Measurements from ENCODE around the gene IMP4.

Gene IMP4

DNA sequence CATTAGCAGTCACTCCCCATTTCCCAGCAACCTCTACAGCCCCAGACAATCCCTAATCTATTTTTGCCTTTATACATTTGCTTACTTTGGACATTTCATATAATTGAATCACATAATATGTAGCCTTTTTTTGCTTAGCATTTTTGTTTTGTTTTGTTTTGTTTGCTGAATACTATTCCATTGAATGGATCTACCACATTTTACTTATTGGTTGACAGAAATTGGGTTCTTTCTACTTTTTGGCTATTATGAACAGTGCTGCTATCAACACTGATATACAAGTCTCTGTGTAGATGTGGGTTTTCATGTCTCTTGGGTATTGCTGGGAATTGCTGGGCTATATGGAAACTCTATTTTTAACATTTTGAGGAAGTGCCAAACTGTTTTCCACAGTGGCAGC is 20.8 kb downstream of the IMP4 start:
- no peak for DNase-seq (ENCODE audit: low read depth, low spot score)
- H3K4me3 ChIP-seq (ENCODE audit: low read depth, low read length) = no peak overlapping the region
- TF ChIP-seq, protein P1, sequence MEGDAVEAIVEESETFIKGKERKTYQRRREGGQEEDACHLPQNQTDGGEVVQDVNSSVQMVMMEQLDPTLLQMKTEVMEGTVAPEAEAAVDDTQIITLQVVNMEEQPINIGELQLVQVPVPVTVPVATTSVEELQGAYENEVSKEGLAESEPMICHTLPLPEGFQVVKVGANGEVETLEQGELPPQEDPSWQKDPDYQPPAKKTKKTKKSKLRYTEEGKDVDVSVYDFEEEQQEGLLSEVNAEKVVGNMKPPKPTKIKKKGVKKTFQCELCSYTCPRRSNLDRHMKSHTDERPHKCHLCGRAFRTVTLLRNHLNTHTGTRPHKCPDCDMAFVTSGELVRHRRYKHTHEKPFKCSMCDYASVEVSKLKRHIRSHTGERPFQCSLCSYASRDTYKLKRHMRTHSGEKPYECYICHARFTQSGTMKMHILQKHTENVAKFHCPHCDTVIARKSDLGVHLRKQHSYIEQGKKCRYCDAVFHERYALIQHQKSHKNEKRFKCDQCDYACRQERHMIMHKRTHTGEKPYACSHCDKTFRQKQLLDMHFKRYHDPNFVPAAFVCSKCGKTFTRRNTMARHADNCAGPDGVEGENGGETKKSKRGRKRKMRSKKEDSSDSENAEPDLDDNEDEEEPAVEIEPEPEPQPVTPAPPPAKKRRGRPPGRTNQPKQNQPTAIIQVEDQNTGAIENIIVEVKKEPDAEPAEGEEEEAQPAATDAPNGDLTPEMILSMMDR (IDR thresholded peaks at IDR 0.05; ENCODE audit: low read depth, low read length) = no peak
- in situ Hi-C loops (cut with HindIII; ENCODE audit: low sequenced_read_pairs) = no loop called here

DNA sequence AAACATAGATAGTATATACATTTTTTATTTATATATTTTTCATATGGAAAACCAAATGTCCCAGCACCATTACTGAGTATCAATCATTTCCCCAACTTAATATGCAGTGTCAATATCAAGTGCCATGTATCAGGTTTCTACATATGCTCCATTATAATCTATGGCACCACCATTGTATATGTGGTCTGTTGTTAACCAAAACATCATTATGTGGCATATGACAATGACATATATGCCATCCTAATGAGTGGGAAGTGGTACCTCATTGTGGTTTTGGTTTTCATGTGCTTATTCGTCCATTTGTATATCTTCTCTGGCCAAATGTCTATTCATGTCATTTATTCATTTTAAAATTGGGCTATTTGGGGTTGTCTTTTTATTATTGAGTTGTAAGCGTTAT is 22.4 kb downstream of the IMP4 start:
- in situ Hi-C loops (cut with HindIII; ENCODE audit: low sequenced_read_pairs) = no loop called here
- H3K4me3 ChIP-seq (ENCODE audit: low read depth, low read length) = no peak overlapping the region
- DNase-seq (ENCODE audit: low read depth, low spot score) = no peak
- TF ChIP-seq, protein P1 (IDR thresholded peaks at IDR 0.05; ENCODE audit: low read depth, low read length) = no peak

DNA sequence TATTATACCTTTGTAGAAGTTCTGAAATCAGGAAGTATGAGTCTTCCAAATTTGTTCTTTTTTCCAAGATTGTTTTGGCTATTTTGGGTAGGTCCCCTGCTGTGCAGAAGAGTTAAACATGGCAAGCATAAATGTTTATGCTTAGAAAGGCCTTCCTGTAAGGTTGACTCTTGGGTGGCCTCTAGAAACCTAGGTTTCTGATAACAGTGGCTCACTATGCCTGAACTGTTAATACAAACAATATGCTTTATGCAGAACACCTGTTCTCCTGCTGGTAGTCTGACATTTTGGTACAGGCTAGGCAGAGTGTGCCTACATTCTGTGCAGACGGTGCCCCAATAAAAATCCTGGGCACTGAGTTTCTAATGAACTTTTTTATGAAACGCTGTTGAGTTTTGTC is 23.3 kb downstream of the IMP4 start:
- TF ChIP-seq, protein P1 (IDR thresholded peaks at IDR 0.05; ENCODE audit: low read depth, low read length) = no peak
- H3K4me3 ChIP-seq (ENCODE audit: low read depth, low read length) = no peak overlapping the region
- no peak for DNase-seq (ENCODE audit: low read depth, low spot score)
- in situ Hi-C loops (cut with HindIII; ENCODE audit: low sequenced_read_pairs) = no loop called here

DNA sequence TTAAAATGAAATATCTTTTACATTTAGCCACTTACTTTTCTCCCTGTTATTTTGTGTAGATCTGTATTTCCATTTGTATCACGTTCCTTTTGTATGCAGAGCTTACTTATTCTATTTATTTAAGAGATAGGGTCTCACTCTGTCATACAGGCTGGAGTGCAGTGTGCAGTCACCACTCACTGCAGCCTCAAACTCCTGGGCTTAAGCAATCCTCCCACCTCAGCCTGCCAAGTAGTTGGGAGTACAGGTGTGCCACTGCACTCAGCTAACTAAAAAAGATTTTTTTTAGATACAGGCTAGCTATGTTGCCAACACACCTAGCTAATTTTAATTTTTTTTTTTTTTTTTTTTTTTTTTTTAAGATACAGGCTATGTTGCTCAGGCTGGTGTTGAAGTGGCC is 24.0 kb downstream of the IMP4 start:
- in situ Hi-C loops (cut with HindIII; ENCODE audit: low sequenced_read_pairs) = no loop called here
- no peak overlapping the region for H3K4me3 ChIP-seq (ENCODE audit: low read depth, low read length)
- DNase-seq (ENCODE audit: low read depth, low spot score) = no peak
- TF ChIP-seq, protein P1 (IDR thresholded peaks at IDR 0.05; ENCODE audit: low read depth, low read length) = no peak

DNA sequence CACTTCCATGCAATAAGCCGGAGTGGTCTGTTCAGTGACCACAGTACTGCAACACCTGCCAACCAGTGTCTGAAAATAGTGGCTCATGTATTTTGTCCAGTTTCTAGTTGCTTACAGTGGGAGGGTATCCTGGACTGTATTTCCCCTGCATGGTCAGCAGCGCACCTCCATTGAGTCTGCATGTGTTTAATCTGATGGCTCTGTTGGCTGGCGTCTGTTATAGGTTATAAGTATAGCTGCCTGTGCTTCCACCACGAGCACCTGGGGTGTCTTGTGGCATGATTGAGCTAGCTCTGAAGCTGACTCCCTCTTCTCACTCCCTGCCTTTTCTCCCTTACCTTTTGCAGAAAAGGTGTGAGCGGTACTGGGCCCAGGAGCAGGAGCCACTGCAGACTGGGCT is 26.1 kb downstream of the IMP4 start:
- no peak for DNase-seq (ENCODE audit: low read depth, low spot score)
- TF ChIP-seq, protein P1 (IDR thresholded peaks at IDR 0.05; ENCODE audit: low read depth, low read length) = no peak
- no peak overlapping the region for H3K4me3 ChIP-seq (ENCODE audit: low read depth, low read length)
- in situ Hi-C loops (cut with HindIII; ENCODE audit: low sequenced_read_pairs) = no loop called here

DNA sequence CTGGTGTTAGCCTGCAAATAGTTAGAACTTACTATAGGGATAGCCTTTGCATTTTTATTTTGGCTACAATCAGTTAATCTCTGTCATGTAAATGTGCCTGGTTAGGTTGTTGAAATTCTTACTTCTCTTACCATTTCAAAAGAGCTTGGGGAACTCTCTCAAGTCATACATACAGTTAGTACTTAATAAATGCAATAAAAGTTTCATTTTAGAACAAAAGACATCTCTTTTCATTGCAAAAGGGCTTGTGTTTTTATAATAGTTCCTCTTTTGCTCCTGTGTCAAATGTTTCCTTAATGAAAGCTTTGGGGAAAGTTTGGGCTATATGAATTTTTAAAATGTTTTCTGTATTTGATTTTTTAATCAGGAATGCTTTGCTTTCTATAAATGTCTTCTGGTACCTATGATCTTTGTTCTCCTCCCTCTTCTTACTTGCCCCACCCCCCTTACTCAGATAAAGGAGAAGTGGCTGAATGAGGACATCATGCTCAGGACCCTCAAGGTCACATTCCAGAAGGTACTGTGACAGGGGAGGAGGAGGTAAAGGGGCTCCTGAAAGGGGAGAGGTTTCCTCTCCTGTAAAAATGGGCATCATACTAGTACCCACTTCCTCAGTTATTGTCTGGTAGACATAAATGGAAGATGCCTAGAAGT is 26.7 kb downstream of the IMP4 start:
- TF ChIP-seq, protein P1 (IDR thresholded peaks at IDR 0.05; ENCODE audit: low read depth, low read length) = no peak
- H3K4me3 ChIP-seq (ENCODE audit: low read depth, low read length) = no peak overlapping the region
- in situ Hi-C loops (cut with HindIII; ENCODE audit: low sequenced_read_pairs) = no loop called here
- no peak for DNase-seq (ENCODE audit: low read depth, low spot score)

DNA sequence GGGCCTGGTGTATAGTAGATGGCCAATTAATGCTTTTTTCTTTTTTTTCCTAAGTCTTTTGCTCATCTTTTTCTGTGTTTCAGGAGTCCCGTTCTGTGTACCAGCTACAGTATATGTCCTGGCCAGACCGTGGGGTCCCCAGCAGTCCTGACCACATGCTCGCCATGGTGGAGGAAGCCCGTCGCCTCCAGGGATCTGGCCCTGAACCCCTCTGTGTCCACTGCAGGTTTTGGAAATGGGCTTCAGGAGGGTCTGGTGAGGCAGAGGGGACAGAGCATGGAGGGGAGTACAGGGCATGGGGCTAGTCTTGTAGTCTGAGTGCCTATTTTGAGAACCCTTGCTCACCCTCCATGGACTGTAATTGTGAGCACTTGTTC is 27.3 kb downstream of the IMP4 start:
- DNase-seq (ENCODE audit: low read depth, low spot score) = no peak
- H3K4me3 ChIP-seq (ENCODE audit: low read depth, low read length) = no peak overlapping the region
- in situ Hi-C loops (cut with HindIII; ENCODE audit: low sequenced_read_pairs) = no loop called here
- TF ChIP-seq, protein P1 (IDR thresholded peaks at IDR 0.05; ENCODE audit: low read depth, low read length) = no peak
